Measurements from ENCODE around the gene KCNQ1. TPM values are rescaled to one million over a fixed set of nuclear protein-coding genes. Genes with fewer than 3 reads are reported as not detected.
A peak's percentile ranks its signal among the peaks of the same experiment; 100 is the strongest.

Gene KCNQ1
- total RNA-seq, 1 experiment from 2014 or later, result 2.3 TPM

GRCh38 chr11:2796508-2797113 lies 351.8 kb downstream of the KCNQ1 start:
- no peak overlapping the region for H2AFZ ChIP-seq (ENCODE audit: low read length)
- no peak overlapping the region for H3K18ac ChIP-seq (ENCODE audit: insufficient read length, low read depth, low read length)
- peaks cover 89% of the 10 kb centered on the region for H3K27me3 Mint-ChIP-seq (ENCODE audit: low read depth)
- H2AK5ac ChIP-seq (ENCODE audit: insufficient read length, low read length), result no peak overlapping the region
- H3K9me3 ChIP-seq (ENCODE audit: control insufficient read depth, low read depth, low read length), result no peaks in the 10 kb centered on the region
- no peak overlapping the region for H3K4ac ChIP-seq (ENCODE audit: low read depth, low read length)
- H3K27me3 ChIP-seq (ENCODE audit: insufficient read depth, low read length), result no peaks in the 10 kb centered on the region
- H2BK12ac ChIP-seq (ENCODE audit: insufficient read length, low read depth, low read length), result no peak overlapping the region
- no peak overlapping the region; the same call in 1 of the 2 replicates for H3K14ac ChIP-seq (ENCODE audit: insufficient read depth, low read length)
- H3K4me1 ChIP-seq (ENCODE audit: insufficient read depth, low read length), result no peaks in the 10 kb centered on the region
- no peak for TF ChIP-seq CTCF (conservative IDR thresholded peaks at IDR 0.05)
- no peak overlapping the region for H3K23ac ChIP-seq (ENCODE audit: insufficient read length, low read depth, low read length)
- H2BK15ac ChIP-seq (ENCODE audit: low read depth, low read length), result no peak overlapping the region
- peaks cover 0 to 9% (median 6%) of the 10 kb centered on the region in 3 experiments; a peak in 5 of 7 replicates for H3K36me3 Mint-ChIP-seq (ENCODE audit: insufficient read depth in 1 of 3, low read depth in 3 of 3)
- H4K91ac ChIP-seq (ENCODE audit: insufficient read length, low read depth, low read length), result no peak overlapping the region
- peaks cover 9 to 10% of the 10 kb centered on the region in 2 experiments for H3K9me3 Mint-ChIP-seq
- H2BK120ac ChIP-seq (ENCODE audit: low read depth, low read length, poor library complexity, severe bottlenecking), result no peak overlapping the region
- H3K4me1 Mint-ChIP-seq, result peaks cover 5 to 6% of the 10 kb centered on the region in 2 experiments
- no peaks in the 10 kb centered on the region for H3K79me2 ChIP-seq (ENCODE audit: insufficient read depth, low read length)
- no peaks in the 10 kb centered on the region for H3K79me1 ChIP-seq (ENCODE audit: insufficient read depth, low read depth, low read length, poor library complexity, severe bottlenecking)
- no peak overlapping the region for H3K56ac ChIP-seq (ENCODE audit: insufficient read length, low read depth, low read length)
- no peak overlapping the region for H3K9ac ChIP-seq (ENCODE audit: extremely low read depth, insufficient read length, low read length)
- no peak overlapping the region for H3T11ph ChIP-seq (ENCODE audit: low read length)
- peak; percentile 20 for DNase-seq
- H4K8ac ChIP-seq (replicated peaks; ENCODE audit: insufficient read length, low read depth, low read length), result no peak overlapping the region
- no peaks in the 10 kb centered on the region for H4K20me1 ChIP-seq (ENCODE audit: control insufficient read depth, insufficient read depth, insufficient read length)
- no peak overlapping the region for H3K4me3 Mint-ChIP-seq
- no peaks in the 10 kb centered on the region for H3K23me2 ChIP-seq (ENCODE audit: insufficient read length, low read depth, low read length, poor library complexity, severe bottlenecking)
- H3K27ac ChIP-seq (ENCODE audit: insufficient read length, low read depth, low read length), result no peak overlapping the region
- no peak overlapping the region for H2BK5ac ChIP-seq (ENCODE audit: insufficient read length, low read length)
- no peak overlapping the region for H2BK20ac ChIP-seq (ENCODE audit: low read depth, low read length, poor library complexity, severe bottlenecking)
- H3K4me2 ChIP-seq (ENCODE audit: insufficient read depth, insufficient read length, low read length), result no peak overlapping the region
- H4K5ac ChIP-seq (ENCODE audit: insufficient read length, low read depth, low read length), result no peak overlapping the region
- no peak overlapping the region for H3K27ac Mint-ChIP-seq
- WGBS (ENCODE audit: extremely low coverage, insufficient read length, low lambda C conversion rate), result no CpG with 5 or more reads among the region's 32 CpGs

All from H9 (cell line).